ENCODE measurements around the gene MRPL43. TPM values are rescaled to one million over a fixed set of nuclear protein-coding genes. Genes with fewer than 3 reads are reported as not detected.
"Not testable (repeated sequence)": the region's sequence is repeated elsewhere in the genome, so short reads cannot be mapped to it uniquely, and the experiment has no call there.

MRPL43 gene
- total RNA-seq, 1 donor from 2014 or later = 32.3 TPM

GRCh38 chr10:100982916-100983830, 4.1 kb downstream of the MRPL43 start:
- no peak for DNase-seq

- DNase-seq = no peak
These were observed 6.0 kb downstream of the MRPL43 start for GRCh38 chr10:100981178-100981772.

- DNase-seq = no peak
These were observed 6.6 kb downstream of the MRPL43 start for GRCh38 chr10:100980711-100981110.

- DNase-seq = no peak
These were observed 7.0 kb downstream of the MRPL43 start for GRCh38 chr10:100980311-100980710.

- DNase-seq = no peak
These were observed 7.5 kb downstream of the MRPL43 start for GRCh38 chr10:100979791-100980272.

GRCh38 chr10:100978901-100979195, 8.4 kb downstream of the MRPL43 start:
- no peak for DNase-seq

- DNase-seq = no peak
These were observed 9.0 kb downstream of the MRPL43 start for GRCh38 chr10:100978121-100978900.

- no peak for DNase-seq
These were observed 9.9 kb downstream of the MRPL43 start for GRCh38 chr10:100977436-100977835.

- DNase-seq = no peak
These were observed 10.4 kb downstream of the MRPL43 start for GRCh38 chr10:100976906-100977305.

GRCh38 chr10:100975397-100975796, 11.9 kb downstream of the MRPL43 start:
- not testable (repeated sequence) for DNase-seq

GRCh38 chr10:100972904-100973535, 14.3 kb downstream of the MRPL43 start:
- DNase-seq = no peak

GRCh38 chr10:100972115-100972903, 15.0 kb downstream of the MRPL43 start:
- no peak for DNase-seq

- no peak for DNase-seq
These were observed 16.1 kb downstream of the MRPL43 start for GRCh38 chr10:100970914-100971811.

- DNase-seq = no peak
These were observed 17.0 kb downstream of the MRPL43 start for GRCh38 chr10:100970076-100970913.

GRCh38 chr10:100969187-100970075, 17.9 kb downstream of the MRPL43 start, which contains the start of gene SEMA4G:
SEMA4G (plus strand) TSS chr10:100969504; CDS start chr10:100972913, 3,409 bp downstream.
- DNase-seq = no peak

- DNase-seq = no peak
These were observed 18.5 kb downstream of the MRPL43 start for GRCh38 chr10:100968863-100969186.

- DNase-seq = no peak
These were observed 19.1 kb downstream of the MRPL43 start for GRCh38 chr10:100968062-100968736.

- DNase-seq = no peak
These were observed 20.0 kb downstream of the MRPL43 start for GRCh38 chr10:100967332-100967731.

Data from skin of body (tissue), 2 donors.